ENCODE results near the gene KLHDC8B. TPM values are rescaled to one million over a fixed set of nuclear protein-coding genes. Genes with fewer than 3 reads are reported as not detected.
A peak's percentile ranks its signal among the peaks of the same experiment; 100 is the strongest.

The KLHDC8B gene
- total and polyA plus RNA-seq, 9 of the 15 experiments (the other 6 are each of a cell fraction or from before 2014, with no cell fraction given) = 6.9 to 34.8 (median 25.2) TPM

GRCh38 chr3:49132437-49133225 lies 38.8 kb upstream of the KLHDC8B start, which contains the start of gene LAMB2 (continued):
- TF ChIP-seq ZNF184 (CRISPR knock-in tag; IDR thresholded peaks at IDR 0.05) (no peak), CREB1 (IDR thresholded peaks at IDR 0.05) (no peak), CREB1 (CRISPR knock-in tag; IDR thresholded peaks at IDR 0.05) (peak; percentile 23; the same call in 1 of the 2 replicates), CLOCK (CRISPR knock-in tag; IDR thresholded peaks at IDR 0.05; ENCODE audit: borderline replicate concordance) (no peak), POLR3G (IDR thresholded peaks at IDR 0.05; ENCODE audit: extremely low read depth, insufficient read length, insufficient replicate concordance) (no peak), ZNF583 (CRISPR knock-in tag; IDR thresholded peaks at IDR 0.05) (no peak), ZNF146 (CRISPR knock-in tag; IDR thresholded peaks at IDR 0.05; ENCODE audit: unreplicated experiment) (no peak), SREBF1 (IDR thresholded peaks at IDR 0.05; ENCODE audit: borderline replicate concordance, low read depth, low read length) (no peak), E2F8 (IDR thresholded peaks at IDR 0.05; ENCODE audit: low read depth, partially characterized antibody) (no peak), WHSC1 (IDR thresholded peaks at IDR 0.05; ENCODE audit: low read length) (no peak), ZNF277 (CRISPR knock-in tag; IDR thresholded peaks at IDR 0.05; ENCODE audit: borderline replicate concordance) (no peak), CAMTA2 (CRISPR knock-in tag; conservative IDR thresholded peaks at IDR 0.05) (no peak), DDX20 (tag; IDR thresholded peaks at IDR 0.05; ENCODE audit: low read depth) (no peak), VEZF1 (CRISPR knock-in tag; IDR thresholded peaks at IDR 0.05) (peak; percentile 12; the same call in 1 of the 2 replicates), E2F1 (CRISPR knock-in tag; IDR thresholded peaks at IDR 0.05) (no peak), ZNF561 (CRISPR knock-in tag; conservative IDR thresholded peaks at IDR 0.05) (no peak), ZNF224 (CRISPR knock-in tag; IDR thresholded peaks at IDR 0.05) (no peak), POLR2AphosphoS5 (IDR thresholded peaks at IDR 0.05; ENCODE audit: control insufficient read depth, insufficient read depth, low read depth, low read length) (no peak), TRIM28 (IDR thresholded peaks at IDR 0.05) (no peak)

All from K562 (cell line).